HepG2 (cell line): Measurements from ENCODE around the gene ZNF655. TPM values are rescaled to one million over a fixed set of nuclear protein-coding genes. Genes with fewer than 3 reads are reported as not detected.

ENCODE experiments used
- AKAP8 ChIP-seq: sonication (generic); formaldehyde crosslinking; IDR thresholded peaks from 2 replicates; pipeline ENCODE4 v1.5.1; 2020; ENCODE audit warnings: mild to moderate bottlenecking, missing genetic modification reagents
- DMTF1 ChIP-seq: sonication (generic); formaldehyde crosslinking; IDR thresholded peaks from 2 replicates; pipeline ENCODE4 v1.4.0; 2020; ENCODE audit warnings: mild to moderate bottlenecking, missing genetic modification reagents
- DRAP1 ChIP-seq: IDR thresholded peaks from 2 replicates; pipeline ENCODE4 v1.6.1; 2016; ENCODE audit warnings: missing genetic modification reagents, missing compliant biosample characterization
- HDAC6 ChIP-seq: fragments of 200-600 bp; sonication (generic); IDR thresholded peaks from 2 replicates; pipeline ENCODE4 v1.7.0; 2017; ENCODE audit warnings: mild to moderate bottlenecking, antibody characterized with exemption, low read length, low read depth
- HNF1A ChIP-seq, 2 experiments: sonication (generic) in 1 of 2; formaldehyde crosslinking in 1 of 2; IDR thresholded peaks; 2 replicates each; pipeline versions ENCODE4 v1.4.0 to v1.6.1; 2016 to 2020; ENCODE audit warnings: borderline replicate concordance in 1 of 2, low read depth in 1 of 2, mild to moderate bottlenecking in 1 of 2, missing genetic modification reagents in 1 of 2
- IKZF4 ChIP-seq: sonication (generic); formaldehyde crosslinking; IDR thresholded peaks from 2 replicates; pipeline ENCODE4 v1.5.1; 2020; ENCODE audit warnings: borderline replicate concordance, mild to moderate bottlenecking, low read depth, missing genetic modification reagents; ENCODE audit errors: not compliant biosample characterization
- KAT2B ChIP-seq: fragments of 150-350 bp; IDR thresholded peaks from 2 replicates; pipeline ENCODE4 v1.6.1; 2014; ENCODE audit warnings: low read depth, low read length, borderline replicate concordance
- KDM4B ChIP-seq: sonication (generic); formaldehyde crosslinking; IDR thresholded peaks from 2 replicates; pipeline ENCODE4 v1.4.0; 2020; ENCODE audit warnings: missing genetic modification reagents
- KLF11 ChIP-seq: IDR thresholded peaks from 2 replicates; pipeline ENCODE4 v1.6.1; 2016; ENCODE audit warnings: missing compliant biosample characterization
- MTF1 ChIP-seq: sonication (generic); formaldehyde crosslinking; IDR thresholded peaks from 2 replicates; pipeline ENCODE4 v1.5.0; 2020; ENCODE audit warnings: missing genetic modification reagents
- PPARG ChIP-seq: conservative IDR thresholded peaks from 2 replicates; pipeline ENCODE4 v1.6.1; 2016; ENCODE audit warnings: missing biosample characterization, missing genetic modification reagents
- SMAD3 ChIP-seq: sonication (generic); formaldehyde crosslinking; IDR thresholded peaks from 2 replicates; pipeline ENCODE4 v1.4.0; 2020; ENCODE audit warnings: missing genetic modification reagents
- TAF1 ChIP-seq: sonication (generic); formaldehyde crosslinking; IDR thresholded peaks from 2 replicates; pipeline ENCODE4 v1.4.0; 2020; ENCODE audit warnings: missing genetic modification reagents
- ZBTB49 ChIP-seq: sonication (generic); formaldehyde crosslinking; IDR thresholded peaks from 2 replicates; pipeline ENCODE4 v1.4.0; 2020; ENCODE audit warnings: missing genetic modification reagents, borderline replicate concordance
- ZNF296 ChIP-seq: sonication (generic); formaldehyde crosslinking; conservative IDR thresholded peaks from 2 replicates; pipeline ENCODE4 v1.5.0; 2020; ENCODE audit warnings: mild to moderate bottlenecking, missing genetic modification reagents
- ZNF331 ChIP-seq: sonication (generic); formaldehyde crosslinking; IDR thresholded peaks from 2 replicates; pipeline ENCODE4 v1.4.0; 2020; ENCODE audit warnings: missing genetic modification reagents
- ZNF652 ChIP-seq: IDR thresholded peaks from 2 replicates; pipeline ENCODE4 v1.6.1; 2016; ENCODE audit warnings: low read depth, borderline replicate concordance
- ZNF703 ChIP-seq: sonication (generic); formaldehyde crosslinking; IDR thresholded peaks from 2 replicates; pipeline ENCODE4 v1.5.1; 2020; ENCODE audit warnings: missing genetic modification reagents, mild to moderate bottlenecking, moderate library complexity, borderline replicate concordance
- ZNF776 ChIP-seq: sonication (generic); formaldehyde crosslinking; IDR thresholded peaks from 2 replicates; pipeline ENCODE4 v1.4.0; 2020; ENCODE audit warnings: mild to moderate bottlenecking, missing genetic modification reagents
- ZSCAN25 ChIP-seq: sonication (generic); formaldehyde crosslinking; IDR thresholded peaks from 2 replicates; pipeline ENCODE4 v1.8.0; 2022; ENCODE audit warnings: mild to moderate bottlenecking, missing genetic modification reagents
- polyA plus RNA-seq, 8 experiments: library from polyadenylated mRNA; depleted of rRNA in 3 of 8; stranded (reverse) in 7 of 8; unstranded in 1 of 8; fragments of >200 nt; fragmentation: Illumina TruSeq in 4 of 8; extraction: Trizol in 4 of 8; gene quantifications; 2 replicates each; pipeline versions ENCODE4 v1.2.1 to v1.2.3, GENCODE V29; 2011 to 2016; ENCODE audit warnings: low read depth in 4 of 8, missing spikeins in 1 of 8, mixed read lengths in 1 of 8; ENCODE audit not compliant: insufficient read depth in 1 of 8
- total RNA-seq, 5 experiments: library from RNA; depleted of rRNA; stranded (reverse); fragments of >200 nt; fragmentation: Illumina TruSeq; extraction: Trizol; gene quantifications; 2 replicates each; pipeline ENCODE4 v1.2.3, GENCODE V29; 2016; ENCODE audit warnings: low read depth in 1 of 5

Gene ZNF655
- total and polyA plus RNA-seq, 2 of the 13 experiments (the other 11 are each of a cell fraction or from before 2014, with no cell fraction given), result 53.4 to 75.6 TPM

- TF ChIP-seq PPARG, result no peak
- peak; percentile 77; the same call in 1 of the 2 replicates for TF ChIP-seq ZSCAN25 (CRISPR knock-in tag)
- TF ChIP-seq HNF1A (IDR thresholded peaks at IDR 0.05; ENCODE audit: low read depth), result no peak
- peak; percentile 64 for TF ChIP-seq HNF1A (CRISPR knock-in tag; IDR thresholded peaks at IDR 0.05; ENCODE audit: borderline replicate concordance)
- TF ChIP-seq KDM4B (CRISPR knock-in tag), result peak; percentile 85; the same call in 1 of the 2 replicates
- TF ChIP-seq MTF1 (CRISPR knock-in tag), result peak; percentile 87
- no peak for TF ChIP-seq ZNF652 (CRISPR knock-in tag)
- TF ChIP-seq ZNF331 (CRISPR knock-in tag), result peak; percentile 28
- 0 out of 2 replicates have a peak, but pooled peaks have one; percentile 52 for TF ChIP-seq KLF11 (CRISPR knock-in tag)
- peak; percentile 57; the same call in 1 of the 2 replicates for TF ChIP-seq DRAP1 (CRISPR knock-in tag)
- TF ChIP-seq HDAC6, result no peak
- TF ChIP-seq ZNF296 (CRISPR knock-in tag), result peak; percentile 35; the same call in 1 of the 2 replicates
- peak; percentile 85; the same call in 1 of the 2 replicates for TF ChIP-seq DMTF1
- TF ChIP-seq ZNF776, result peak; percentile 88
- no peak for TF ChIP-seq KAT2B
- TF ChIP-seq TAF1 (CRISPR knock-in tag), result peak; percentile 98
- peak; percentile 57 for TF ChIP-seq IKZF4 (CRISPR knock-in tag)
- TF ChIP-seq ZNF703 (CRISPR knock-in tag), result peak; percentile 37; the same call in 1 of the 2 replicates
- TF ChIP-seq AKAP8, result no peak
- TF ChIP-seq SMAD3 (CRISPR knock-in tag), result peak; percentile 82
- TF ChIP-seq ZBTB49 (CRISPR knock-in tag), result no peak
These were observed 58.1 kb downstream of the ZNF655 start, which contains the start of gene ZSCAN25 (continued) for GRCh38 chr7:99616359-99617191.
